ENCODE measurements around the gene CMTM2. TPM values are rescaled to one million over a fixed set of nuclear protein-coding genes. Genes with fewer than 3 reads are reported as not detected.

CMTM2 gene
- polyA plus RNA-seq, 1 donor = 0.25 TPM

DNA sequence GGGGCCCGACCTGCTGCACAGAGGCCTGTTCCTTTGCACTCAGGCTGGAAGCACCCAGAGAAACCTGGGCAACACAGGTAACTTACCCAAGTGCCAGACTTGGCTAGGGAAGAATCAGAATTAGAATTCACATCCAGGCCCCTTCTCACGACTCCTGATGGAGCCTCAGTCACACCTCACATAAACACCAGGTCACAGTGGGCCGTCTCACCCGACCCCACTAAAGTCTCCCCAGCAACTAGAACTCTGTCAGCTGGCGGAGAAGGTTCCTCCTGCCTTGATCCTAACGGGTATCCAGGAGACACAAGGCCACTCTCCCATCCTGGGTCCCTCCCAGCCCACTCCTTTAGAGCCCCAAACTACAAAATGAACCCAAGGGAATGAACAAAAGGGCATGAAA lies 35.7 kb upstream of the CMTM2 start:
- WGBS (ENCODE audit: insufficient coverage, low lambda C conversion rate) = no CpG with 5 or more reads among the region's 6 CpGs
- peaks cover 1% of the 10 kb centered on the region for H3K9me3 ChIP-seq (ENCODE audit: control insufficient read depth, low read depth, low read length)
- no peaks in the 10 kb centered on the region for H3K27me3 ChIP-seq (ENCODE audit: control insufficient read depth, insufficient read depth, low read length)
- H3K36me3 ChIP-seq (ENCODE audit: control insufficient read depth, insufficient read depth, low read length) = peaks cover 24% of the 10 kb centered on the region
- no peak overlapping the region for H3K27ac ChIP-seq (ENCODE audit: low read length)
- no peak for DNase-seq
- no peak overlapping the region for H3K4me3 ChIP-seq (ENCODE audit: low read length)
- peaks cover 11% of the 10 kb centered on the region for H3K4me1 ChIP-seq (ENCODE audit: control insufficient read depth, insufficient read depth, low read length)

DNA sequence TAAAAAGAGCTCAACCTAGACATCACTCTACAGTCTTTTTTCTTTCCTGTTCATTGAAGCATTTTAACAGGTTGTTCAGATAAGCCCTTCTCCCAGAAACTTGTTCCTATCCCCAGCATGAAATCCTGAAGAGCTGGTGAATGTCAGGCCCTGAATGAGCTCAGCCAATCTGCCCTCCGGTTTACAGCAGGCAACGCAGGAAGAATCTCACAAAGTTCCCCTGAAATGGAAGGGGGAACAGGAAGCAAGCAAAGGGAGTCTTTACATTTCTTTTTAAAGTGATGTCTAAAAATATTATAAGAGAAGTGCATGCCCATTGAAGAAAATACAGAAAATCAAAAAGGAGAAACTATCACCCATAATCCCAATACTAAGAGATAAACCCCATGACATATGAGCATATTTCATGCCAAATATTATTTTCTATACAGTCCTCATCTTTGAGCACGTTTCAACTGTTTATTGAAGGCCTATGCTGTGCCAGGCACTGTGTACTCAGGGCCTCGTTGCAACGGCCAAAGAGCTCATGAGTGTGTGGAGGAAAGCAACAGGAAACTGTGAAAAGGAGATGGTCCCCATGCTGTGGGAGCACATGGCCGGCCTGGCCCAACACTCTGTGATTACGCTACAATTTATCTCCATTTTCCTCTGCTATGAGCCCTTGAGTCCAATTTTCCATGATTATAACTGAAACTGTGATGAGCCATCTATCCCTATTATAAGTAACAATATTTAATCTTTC lies 35.1 kb upstream of the CMTM2 start:
- no peak for DNase-seq
- whole genome bisulfite sequencing (ENCODE audit: insufficient coverage, low lambda C conversion rate) = 100% methylated on average over 1 of the region's 7 CpGs
- H3K27ac ChIP-seq (ENCODE audit: low read length) = no peak overlapping the region
- no peaks in the 10 kb centered on the region for H3K27me3 ChIP-seq (ENCODE audit: control insufficient read depth, insufficient read depth, low read length)
- H3K4me3 ChIP-seq (ENCODE audit: low read length) = no peak overlapping the region
- H3K36me3 ChIP-seq (ENCODE audit: control insufficient read depth, insufficient read depth, low read length) = peaks cover 22% of the 10 kb centered on the region
- H3K4me1 ChIP-seq (ENCODE audit: control insufficient read depth, insufficient read depth, low read length) = peaks cover 11% of the 10 kb centered on the region
- no peaks in the 10 kb centered on the region for H3K9me3 ChIP-seq (ENCODE audit: control insufficient read depth, low read depth, low read length)

DNA sequence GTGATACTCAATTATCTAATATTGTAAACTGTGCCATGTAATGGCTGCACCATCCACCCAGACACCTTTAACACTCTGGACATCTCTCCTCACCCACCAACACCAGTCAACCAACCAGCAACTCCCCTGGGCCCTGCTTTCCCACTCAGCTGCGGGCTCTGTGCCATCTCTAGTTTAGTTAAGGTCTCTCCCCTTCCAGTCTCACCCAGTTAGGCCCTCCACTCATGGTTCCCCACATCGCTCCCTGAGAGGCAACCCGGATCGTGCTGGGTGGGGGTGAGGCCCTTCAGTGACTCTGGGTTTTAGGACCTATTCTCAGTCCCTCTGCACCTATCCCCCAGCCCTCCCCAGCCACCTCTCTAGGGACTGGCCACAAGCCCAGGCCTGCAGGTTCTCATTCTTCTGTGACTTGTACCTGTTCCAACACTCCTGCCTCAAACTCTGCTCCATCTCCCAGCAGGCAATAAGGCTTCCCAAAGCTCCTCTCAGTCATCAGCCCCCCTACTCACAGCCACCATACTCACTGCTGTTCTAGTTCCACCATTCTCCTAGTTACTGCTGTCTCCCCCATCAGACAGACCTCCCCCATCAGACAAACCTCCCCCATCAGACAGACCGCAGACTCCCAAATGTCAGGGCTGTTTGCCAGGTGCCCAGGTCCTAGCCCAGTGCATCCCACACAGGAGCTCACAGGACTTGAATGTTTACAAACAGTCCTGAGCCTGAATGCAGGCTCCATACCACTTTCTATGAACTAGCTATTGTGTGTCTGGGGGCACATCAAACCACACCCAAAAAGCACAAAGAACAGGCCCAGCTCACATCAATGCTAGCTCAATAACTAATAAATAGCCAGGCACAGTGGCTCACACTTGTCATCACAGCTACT lies 31.9 kb upstream of the CMTM2 start:
- no CpG with 5 or more reads among the region's 5 CpGs for WGBS (ENCODE audit: insufficient coverage, low lambda C conversion rate)
- H3K4me1 ChIP-seq (ENCODE audit: control insufficient read depth, insufficient read depth, low read length) = peaks cover 19% of the 10 kb centered on the region
- no peak overlapping the region for H3K27ac ChIP-seq (ENCODE audit: low read length)

DNA sequence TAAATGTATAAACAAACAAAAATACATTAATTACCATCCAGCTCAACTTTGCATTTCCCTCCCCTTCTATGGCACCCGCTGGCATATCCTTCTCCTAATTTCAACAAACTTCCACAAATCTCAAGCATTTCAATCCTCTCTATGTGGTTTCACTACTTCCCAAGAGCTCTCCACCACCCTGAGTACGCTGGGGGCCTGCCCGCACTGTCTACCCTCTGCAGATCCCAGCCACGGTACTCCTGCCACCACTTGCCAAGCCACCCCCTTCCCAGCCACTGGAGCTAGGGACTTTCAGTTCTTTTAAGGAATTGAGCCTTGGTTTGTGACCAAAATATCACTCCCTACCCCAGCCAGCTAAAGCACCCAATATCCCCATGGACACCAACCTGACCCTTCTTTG lies 31.2 kb upstream of the CMTM2 start:
- Histone ChIP-seq H3K27ac (ENCODE audit: low read length) (no peak overlapping the region), H3K36me3 (ENCODE audit: control insufficient read depth, insufficient read depth, low read length) (peaks cover 14% of the 10 kb centered on the region), H3K9me3 (ENCODE audit: control insufficient read depth, low read depth, low read length) (peaks cover 4% of the 10 kb centered on the region), H3K4me3 (ENCODE audit: low read length) (no peak overlapping the region), H3K4me1 (ENCODE audit: control insufficient read depth, insufficient read depth, low read length) (peaks cover 26% of the 10 kb centered on the region), H3K27me3 (ENCODE audit: control insufficient read depth, insufficient read depth, low read length) (no peaks in the 10 kb centered on the region)
- WGBS (ENCODE audit: insufficient coverage, low lambda C conversion rate) = 88% methylated on average over 1 of the region's 4 CpGs
- no peak for DNase-seq

More for the DNA sequence above, 31.9 kb upstream of the CMTM2 start:
- no peaks in the 10 kb centered on the region for H3K27me3 ChIP-seq (ENCODE audit: control insufficient read depth, insufficient read depth, low read length)
- no peaks in the 10 kb centered on the region for H3K9me3 ChIP-seq (ENCODE audit: control insufficient read depth, low read depth, low read length)
- no peak overlapping the region for H3K4me3 ChIP-seq (ENCODE audit: low read length)
- H3K36me3 ChIP-seq (ENCODE audit: control insufficient read depth, insufficient read depth, low read length) = peaks cover 14% of the 10 kb centered on the region
- no peak for DNase-seq

DNA sequence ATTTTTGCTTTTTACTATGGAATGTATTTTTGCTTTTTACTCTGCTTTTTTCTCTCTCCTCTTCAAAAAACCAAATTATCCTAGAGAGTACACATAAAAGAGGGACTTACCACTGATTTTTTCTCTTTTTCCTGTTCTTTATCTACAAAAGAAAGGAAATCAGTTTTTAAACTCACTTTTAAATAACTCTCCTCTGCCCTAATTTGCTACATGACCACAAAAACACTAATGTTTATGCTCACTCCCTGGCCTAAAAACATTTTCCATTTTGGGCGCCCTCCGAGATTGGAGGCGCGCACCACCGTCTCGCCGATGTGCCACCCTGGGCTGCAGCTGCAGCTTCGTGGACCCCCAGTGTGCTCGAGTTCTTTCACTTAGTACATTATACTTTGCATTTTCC lies 30.4 kb upstream of the CMTM2 start:
- 96% methylated on average over 7 of the region's 9 CpGs for WGBS (ENCODE audit: insufficient coverage, low lambda C conversion rate)
- no peaks in the 10 kb centered on the region for H3K27me3 ChIP-seq (ENCODE audit: control insufficient read depth, insufficient read depth, low read length)
- no peak for DNase-seq
- peak overlapping the region; percentile 85 for H3K27ac ChIP-seq (ENCODE audit: low read length)
- peaks cover 4% of the 10 kb centered on the region for H3K9me3 ChIP-seq (ENCODE audit: control insufficient read depth, low read depth, low read length)
- H3K36me3 ChIP-seq (ENCODE audit: control insufficient read depth, insufficient read depth, low read length) = peaks cover 7% of the 10 kb centered on the region
- H3K4me1 ChIP-seq (ENCODE audit: control insufficient read depth, insufficient read depth, low read length) = peaks cover 29% of the 10 kb centered on the region
- H3K4me3 ChIP-seq (ENCODE audit: low read length) = peak overlapping the region; percentile 82

DNA sequence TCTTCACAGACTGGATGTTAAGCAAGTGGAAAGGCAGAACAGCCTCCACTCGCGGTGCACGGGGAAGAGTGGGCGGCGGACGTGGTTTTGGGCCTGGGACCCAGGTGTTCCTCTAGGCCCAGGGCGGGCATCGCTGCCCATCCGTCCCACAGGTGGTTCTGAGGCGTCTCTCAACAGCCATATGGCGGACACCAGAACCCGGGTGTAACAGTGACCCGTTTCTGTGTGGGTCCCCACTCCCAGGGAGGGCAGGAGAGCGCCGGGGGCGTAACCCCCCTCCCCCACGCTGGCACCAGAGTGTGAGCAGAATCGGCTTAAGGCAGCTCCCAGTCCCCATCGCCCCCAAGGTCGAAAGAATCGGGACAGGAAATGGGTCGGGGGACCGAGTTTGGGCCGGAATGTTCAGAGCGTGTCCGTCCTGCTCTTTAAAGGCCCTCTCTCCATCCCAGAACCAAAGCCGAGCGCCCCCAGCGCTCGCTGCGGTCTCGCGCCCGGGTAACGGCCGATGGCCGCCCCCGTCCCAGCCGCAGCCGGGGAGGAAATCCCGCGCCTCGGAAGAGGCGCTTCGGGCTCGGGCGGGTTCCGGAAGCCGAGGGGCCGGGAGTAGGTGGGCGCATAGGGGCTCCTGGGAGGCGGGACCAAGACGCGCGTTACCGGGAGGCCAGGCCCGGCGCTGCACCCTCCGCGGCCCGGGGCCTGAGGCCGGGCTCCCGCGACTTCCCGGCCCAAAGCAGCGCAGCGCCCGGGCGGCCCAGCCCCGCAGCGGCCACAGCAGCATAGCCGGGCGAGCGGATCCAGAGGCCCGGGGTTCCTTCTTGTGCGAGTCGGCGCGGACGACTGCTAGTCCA lies 29.8 kb upstream of the CMTM2 start, which contains the start of gene TK2:
TSS of gene TK2 (minus strand) at position 839 of the 848 bp plus-strand sequence. CDS start at position 778, 61 bp downstream.
- Histone ChIP-seq H3K27me3 (ENCODE audit: control insufficient read depth, insufficient read depth, low read length) (no peaks in the 10 kb centered on the region), H3K27ac (ENCODE audit: low read length) (peak within 1 kb of the TSS; percentile 85), H3K4me3 (ENCODE audit: low read length) (peak within 1 kb of the TSS; percentile 82), H3K4me1 (ENCODE audit: control insufficient read depth, insufficient read depth, low read length) (peaks cover 29% of the 10 kb centered on the region), H3K36me3 (ENCODE audit: control insufficient read depth, insufficient read depth, low read length) (peaks cover 7% of the 10 kb centered on the region), H3K9me3 (ENCODE audit: control insufficient read depth, low read depth, low read length) (peaks cover 4% of the 10 kb centered on the region)
- peak; percentile 58 to 85 for DNase-seq
- no CpG with 5 or more reads among the region's 80 CpGs for WGBS (ENCODE audit: insufficient coverage, low lambda C conversion rate)

DNA sequence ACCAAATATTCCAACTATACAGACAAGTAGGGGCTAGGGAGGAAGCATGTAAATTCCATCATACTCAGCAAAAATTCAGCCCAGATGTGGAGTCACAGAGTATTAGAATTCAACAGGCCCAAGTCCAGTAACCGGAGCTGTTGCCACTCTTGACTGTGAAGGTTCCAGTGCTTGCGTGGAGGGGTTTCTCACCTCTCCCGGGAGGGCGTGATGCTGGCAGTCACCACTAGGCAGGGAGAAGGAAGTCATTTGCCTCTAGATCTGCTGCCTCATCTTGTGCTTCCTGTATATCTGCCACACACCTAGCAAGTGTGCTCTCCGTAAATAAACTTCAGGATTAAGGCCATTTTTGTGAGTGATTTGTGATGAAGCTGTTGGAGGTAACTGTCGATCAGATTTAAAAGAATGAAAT lies 27.9 kb upstream of the CMTM2 start:
- Histone ChIP-seq H3K36me3 (ENCODE audit: control insufficient read depth, insufficient read depth, low read length) (peaks cover 4% of the 10 kb centered on the region), H3K27ac (ENCODE audit: low read length) (peak overlapping the region; percentile 83), H3K4me3 (ENCODE audit: low read length) (no peak overlapping the region), H3K9me3 (ENCODE audit: control insufficient read depth, low read depth, low read length) (peaks cover 4% of the 10 kb centered on the region), H3K27me3 (ENCODE audit: control insufficient read depth, insufficient read depth, low read length) (no peaks in the 10 kb centered on the region), H3K4me1 (ENCODE audit: control insufficient read depth, insufficient read depth, low read length) (peaks cover 29% of the 10 kb centered on the region)
- DNase-seq = peak; percentile 23 to 49
- 100% methylated on average over 1 of the region's 6 CpGs for WGBS (ENCODE audit: insufficient coverage, low lambda C conversion rate)

DNA sequence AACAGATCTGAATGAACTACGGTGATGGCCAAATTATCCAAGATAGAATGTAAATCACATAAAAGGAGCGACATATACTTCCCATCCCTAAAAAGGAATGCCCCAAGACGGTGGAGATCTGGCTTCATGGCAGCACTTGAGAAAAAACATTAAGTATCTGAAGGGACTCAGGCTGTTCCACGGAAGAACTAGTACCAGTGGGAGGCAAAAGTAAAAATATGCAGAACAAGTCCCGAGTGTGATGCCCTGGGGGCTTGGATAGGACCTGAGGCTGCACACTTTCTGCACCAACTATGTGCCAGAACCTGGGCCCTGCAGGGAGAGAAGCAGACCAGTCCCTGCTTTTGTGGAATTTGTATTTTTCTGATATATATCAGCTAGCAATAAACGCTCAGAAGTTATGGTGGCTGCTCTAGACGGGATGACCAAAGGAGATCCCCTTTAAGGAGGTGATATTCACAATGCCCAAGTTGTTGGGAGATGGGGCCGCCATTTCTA lies 27.4 kb upstream of the CMTM2 start:
- 86% methylated on average over 1 of the region's 8 CpGs for WGBS (ENCODE audit: insufficient coverage, low lambda C conversion rate)

DNA sequence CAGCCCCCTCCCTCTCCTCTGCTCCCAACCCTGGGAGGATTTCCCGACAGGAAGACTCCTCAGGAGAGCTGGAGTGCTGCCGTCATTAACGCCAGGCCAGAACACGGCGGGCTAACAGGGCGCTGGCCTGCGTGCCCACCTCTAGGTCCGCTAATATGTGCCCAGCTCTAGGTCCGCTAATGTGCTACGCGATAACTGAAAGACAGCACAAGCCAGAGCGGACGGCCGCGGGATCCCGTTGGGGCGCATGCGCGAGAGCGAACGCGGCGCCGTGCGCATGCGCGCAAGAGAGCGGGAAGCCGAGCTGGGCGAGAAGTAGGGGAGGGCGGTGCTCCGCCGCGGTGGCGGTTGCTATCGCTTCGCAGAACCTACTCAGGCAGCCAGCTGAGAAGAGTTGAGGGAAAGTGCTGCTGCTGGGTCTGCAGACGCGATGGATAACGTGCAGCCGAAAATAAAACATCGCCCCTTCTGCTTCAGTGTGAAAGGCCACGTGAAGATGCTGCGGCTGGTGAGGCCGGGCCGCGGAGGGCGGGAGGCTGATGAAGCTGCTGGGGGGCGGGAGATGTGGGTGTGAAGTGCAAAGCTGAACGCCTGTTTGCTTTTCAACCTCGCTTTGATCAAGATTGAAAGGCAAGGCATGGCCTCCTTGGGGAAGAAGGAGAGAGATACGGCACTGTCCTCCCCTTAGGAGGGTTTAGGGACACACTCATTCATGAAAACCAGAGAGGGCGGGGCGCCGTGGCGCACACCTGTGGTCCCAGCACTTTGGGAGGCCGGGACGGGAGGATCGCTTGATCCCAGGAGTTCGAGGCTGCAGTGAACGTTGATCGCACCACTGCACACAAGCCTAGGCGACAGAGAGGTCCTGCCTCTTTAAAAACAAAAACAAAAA lies 26.7 kb upstream of the CMTM2 start, which contains the start of gene CKLF:
TSS of gene CKLF (plus strand) at position 291 of the 892 bp plus-strand sequence. CDS start at position 431, 140 bp downstream.
- Histone ChIP-seq H3K4me3 (ENCODE audit: low read length) (peak within 1 kb of the TSS; percentile 65), H3K9me3 (ENCODE audit: control insufficient read depth, low read depth, low read length) (peaks cover 4% of the 10 kb centered on the region), H3K27ac (ENCODE audit: low read length) (peak within 1 kb of the TSS; percentile 83), H3K36me3 (ENCODE audit: control insufficient read depth, insufficient read depth, low read length) (peaks cover 3% of the 10 kb centered on the region), H3K27me3 (ENCODE audit: control insufficient read depth, insufficient read depth, low read length) (no peaks in the 10 kb centered on the region), H3K4me1 (ENCODE audit: control insufficient read depth, insufficient read depth, low read length) (peaks cover 29% of the 10 kb centered on the region)
- peak; percentile 91 to 92 for DNase-seq
- no CpG with 5 or more reads among the region's 63 CpGs for WGBS (ENCODE audit: insufficient coverage, low lambda C conversion rate)

More for the DNA sequence above, 27.4 kb upstream of the CMTM2 start:
- no peaks in the 10 kb centered on the region for H3K27me3 ChIP-seq (ENCODE audit: control insufficient read depth, insufficient read depth, low read length)
- H3K27ac ChIP-seq (ENCODE audit: low read length) = peak overlapping the region; percentile 83
- H3K9me3 ChIP-seq (ENCODE audit: control insufficient read depth, low read depth, low read length) = peaks cover 4% of the 10 kb centered on the region
- H3K36me3 ChIP-seq (ENCODE audit: control insufficient read depth, insufficient read depth, low read length) = peaks cover 4% of the 10 kb centered on the region
- peaks cover 29% of the 10 kb centered on the region for H3K4me1 ChIP-seq (ENCODE audit: control insufficient read depth, insufficient read depth, low read length)
- peak overlapping the region; percentile 65 for H3K4me3 ChIP-seq (ENCODE audit: low read length)
- no peak for DNase-seq
